Esophagus muscularis mucosa (tissue), 3 donors: Measurements from ENCODE around the gene KRTAP9-6.

Experiments
- POLR2A ChIP-seq: fragments of 450-650 bp; IDR thresholded peaks from one replicate; pipeline ENCODE4 v1.6.1; 2017; ENCODE audit warnings: antibody characterized with exemption, moderate library complexity, mild to moderate bottlenecking, low read depth
- POLR2AphosphoS5 ChIP-seq, 2 donors: sonication (generic); formaldehyde crosslinking; IDR thresholded peaks; one replicate each; pipeline ENCODE4 v1.6.1; 2017; ENCODE audit warnings: antibody characterized with exemption in 2 of 2
- TF ChIP-seq, protein P1 (sequence below), 3 experiments: fragments of 200-600 bp in 2 of 3; fragments of 450-650 bp in 1 of 3; sonication (generic) in 2 of 3; IDR thresholded peaks; one replicate each; pipeline ENCODE4 v1.5.1; 2017 to 2019; ENCODE audit warnings: antibody characterized with exemption in 3 of 3, mild to moderate bottlenecking in 2 of 3, moderate library complexity in 1 of 3

DNA sequence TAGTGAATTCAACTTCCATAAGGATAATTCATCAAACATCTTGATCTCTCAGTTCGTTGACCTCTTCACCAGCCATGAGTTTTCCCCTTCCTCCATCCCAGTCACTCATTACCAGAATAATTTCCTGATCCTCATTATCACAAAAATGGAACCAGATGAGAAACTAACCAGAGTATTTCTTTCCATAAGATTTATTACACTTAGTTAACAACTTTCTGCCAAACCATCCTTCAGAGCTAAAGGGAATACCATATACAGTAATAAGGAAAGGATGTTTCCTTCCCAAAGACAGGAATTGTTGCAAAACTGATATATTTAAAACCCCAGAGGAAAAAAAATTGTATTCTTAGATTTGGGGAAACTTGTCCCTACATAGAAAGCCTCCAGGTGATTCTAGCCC lies 28.8 kb downstream of the KRTAP9-6 start:
- TF ChIP-seq, protein P1, sequence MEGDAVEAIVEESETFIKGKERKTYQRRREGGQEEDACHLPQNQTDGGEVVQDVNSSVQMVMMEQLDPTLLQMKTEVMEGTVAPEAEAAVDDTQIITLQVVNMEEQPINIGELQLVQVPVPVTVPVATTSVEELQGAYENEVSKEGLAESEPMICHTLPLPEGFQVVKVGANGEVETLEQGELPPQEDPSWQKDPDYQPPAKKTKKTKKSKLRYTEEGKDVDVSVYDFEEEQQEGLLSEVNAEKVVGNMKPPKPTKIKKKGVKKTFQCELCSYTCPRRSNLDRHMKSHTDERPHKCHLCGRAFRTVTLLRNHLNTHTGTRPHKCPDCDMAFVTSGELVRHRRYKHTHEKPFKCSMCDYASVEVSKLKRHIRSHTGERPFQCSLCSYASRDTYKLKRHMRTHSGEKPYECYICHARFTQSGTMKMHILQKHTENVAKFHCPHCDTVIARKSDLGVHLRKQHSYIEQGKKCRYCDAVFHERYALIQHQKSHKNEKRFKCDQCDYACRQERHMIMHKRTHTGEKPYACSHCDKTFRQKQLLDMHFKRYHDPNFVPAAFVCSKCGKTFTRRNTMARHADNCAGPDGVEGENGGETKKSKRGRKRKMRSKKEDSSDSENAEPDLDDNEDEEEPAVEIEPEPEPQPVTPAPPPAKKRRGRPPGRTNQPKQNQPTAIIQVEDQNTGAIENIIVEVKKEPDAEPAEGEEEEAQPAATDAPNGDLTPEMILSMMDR (IDR thresholded peaks at IDR 0.05), result no peak
- no peak for TF ChIP-seq POLR2A
- no peak for TF ChIP-seq POLR2AphosphoS5 (IDR thresholded peaks at IDR 0.05)
